Endothelial cell of umbilical vein (primary cell): ENCODE measurements around the gene RPLP2.

ENCODE experiments used
- CTCF ChIP-seq, 2 donors: IDR thresholded peaks; 1 replicate in 1 of 2; 2 replicates in 1 of 2; pipeline ENCODE4 v1.5.1; 2011; ENCODE audit warnings: low read length in 2 of 2, mild to moderate bottlenecking in 2 of 2, moderate library complexity in 2 of 2, control low read depth in 1 of 2, inconsistent platforms in 1 of 2, low read depth in 1 of 2; ENCODE audit not compliant: insufficient read depth in 1 of 2; ENCODE audit errors: extremely low read depth in 1 of 2
- EZH2 ChIP-seq: IDR thresholded peaks from 2 replicates; pipeline ENCODE4 v1.6.1; 2012; ENCODE audit warnings: borderline replicate concordance, low read depth, mild to moderate bottlenecking, moderate library complexity, low read length, inconsistent platforms; ENCODE audit not compliant: severe bottlenecking
- FOS ChIP-seq: IDR thresholded peaks from 2 replicates; pipeline ENCODE4 v1.6.1; 2011; ENCODE audit warnings: mild to moderate bottlenecking, low read length, moderate library complexity, borderline replicate concordance; ENCODE audit not compliant: insufficient read depth
- GATA2 ChIP-seq: IDR thresholded peaks from 2 replicates; pipeline ENCODE4 v1.7.0; 2011; ENCODE audit warnings: low read depth, mild to moderate bottlenecking, moderate library complexity, mixed read lengths, low read length; ENCODE audit not compliant: insufficient read length, insufficient read depth
- JUN ChIP-seq: IDR thresholded peaks from 2 replicates; pipeline ENCODE4 v1.6.1; 2011; ENCODE audit warnings: borderline replicate concordance, low read depth; ENCODE audit not compliant: insufficient read length, insufficient read depth
- MYC ChIP-seq: IDR thresholded peaks from one replicate; pipeline ENCODE4 v1.6.1; 2011; ENCODE audit warnings: mild to moderate bottlenecking, low read depth, low read length
- POLR2A ChIP-seq: IDR thresholded peaks from 2 replicates; pipeline ENCODE4 v1.6.1; 2012; ENCODE audit warnings: low read depth, mild to moderate bottlenecking, control low read depth, low read length
- POLR2AphosphoS5 ChIP-seq: IDR thresholded peaks from 2 replicates; pipeline ENCODE4 v1.6.1; 2012; ENCODE audit warnings: low read depth, mild to moderate bottlenecking, control low read depth, low read length, moderate library complexity; ENCODE audit not compliant: insufficient read depth

GRCh38 chr11:770642-771616 is 38.8 kb upstream of the RPLP2 start:
- TF ChIP-seq FOS (no peak), POLR2A (no peak), CTCF (IDR thresholded peaks at IDR 0.05; ENCODE audit: extremely low read depth in 1 of 2, insufficient read depth in 1 of 2, low read depth in 1 of 2, low read length in 2 of 2) (no peak), POLR2AphosphoS5 (no peak), MYC (no peak), EZH2 (no peak), GATA2 (no peak), JUN (no peak)
